CD4-positive, alpha-beta T cell (primary cell): Measurements from ENCODE around the gene SLC12A1. TPM values are rescaled to one million over a fixed set of nuclear protein-coding genes. Genes with fewer than 3 reads are reported as not detected.

Source experiments
- ATAC-seq: fragments of 200-7000 bp; cut with Tn5 transposase; one replicate; pipeline ENCODE4 v1.10.0; 2022; ENCODE audit warnings: mild to moderate bottlenecking; ENCODE audit not compliant: poor library complexity
- CTCF ChIA-PET: fragments of 350-600 bp; sonication (Branson Sonifier 250); formaldehyde crosslinking; loops from one replicate; lab custom pipeline; 2021; ENCODE audit warnings: antibody characterized with exemption, inconsistent platforms; lab: Charles Lee
- POLR2A ChIA-PET: fragments of 350-600 bp; sonication (Branson Sonifier 250); formaldehyde crosslinking; loops from one replicate; lab custom pipeline; 2021; ENCODE audit warnings: antibody characterized with exemption, inconsistent platforms; lab: Charles Lee
- DNase-seq, 14 experiments: peaks; one replicate each; pipeline ENCODE4 v3.0.0-alpha.2; 2013 to 2020; ENCODE audit warnings: mixed read lengths in 2 of 14
- H3K27ac ChIP-seq, 2 donors: one replicate each; pipeline versions ENCODE4 v1.5.1 to v1.7.0; 2013; ENCODE audit warnings: low read length in 2 of 2, low read depth in 1 of 2, mild to moderate bottlenecking in 1 of 2
- H3K27me3 ChIP-seq, 2 experiments: 1 replicate in 1 of 2; 2 replicates in 1 of 2; pipeline versions ENCODE4 v1.6.1 to v1.7.0; 2013; ENCODE audit warnings: low read length in 2 of 2, control low read depth in 1 of 2, mild to moderate bottlenecking in 1 of 2, moderate library complexity in 1 of 2; ENCODE audit not compliant: insufficient read depth in 2 of 2, control insufficient read depth in 1 of 2
- H3K36me3 ChIP-seq: one replicate; pipeline ENCODE4 v1.6.1; 2013; ENCODE audit warnings: low read length, control low read depth; ENCODE audit not compliant: insufficient read depth
- H3K4me1 ChIP-seq: one replicate; pipeline ENCODE4 v1.6.1; 2013; ENCODE audit warnings: low read length, control low read depth; ENCODE audit not compliant: insufficient read depth
- H3K4me3 ChIP-seq: one replicate; pipeline ENCODE4 v1.5.1; 2013; ENCODE audit warnings: mild to moderate bottlenecking, low read length, moderate library complexity
- H3K9me3 ChIP-seq, 2 experiments: 1 replicate in 1 of 2; 2 replicates in 1 of 2; pipeline versions ENCODE4 v1.6.1 to v1.7.0; 2013; ENCODE audit warnings: low read length in 2 of 2, mild to moderate bottlenecking in 2 of 2, control low read depth in 1 of 2, moderate library complexity in 1 of 2; ENCODE audit not compliant: control insufficient read depth in 1 of 2, insufficient read depth in 1 of 2
- H3K27ac Mint-ChIP-seq: one replicate; pipeline ENCODE4 v1.8.0; 2020; ENCODE audit warnings: mixed read lengths
- H3K27me3 Mint-ChIP-seq: one replicate; pipeline ENCODE4 v1.8.0; 2021; ENCODE audit warnings: mixed read lengths
- H3K36me3 Mint-ChIP-seq: one replicate; pipeline ENCODE4 v1.8.0; 2021; ENCODE audit warnings: low read depth, mixed read lengths
- H3K4me1 Mint-ChIP-seq: one replicate; pipeline ENCODE4 v1.8.0; 2021; ENCODE audit warnings: low read depth, mixed read lengths
- H3K4me3 Mint-ChIP-seq: one replicate; pipeline ENCODE4 v1.8.0; 2020; ENCODE audit warnings: mild to moderate bottlenecking, mixed read lengths
- H3K9me3 Mint-ChIP-seq: one replicate; pipeline ENCODE4 v1.8.0; 2020; ENCODE audit warnings: mixed read lengths
- intact Hi-C, 2 experiments: fragments of 100-400 bp; cut with DNase I in 1 of 2; cut with micrococcal nuclease in 1 of 2; formaldehyde crosslinking; loops; one replicate each; pipeline versions ENCODE4 v1.15.1 to v1.9.0; 2023 to 2025; cut with DNase I, micrococcal nuclease
- total RNA-seq, 174 experiments: library from RNA in 2 of 174; stranded (reverse) in 2 of 174; gene quantifications; one replicate each; pipeline ENCODE4 v1.2.3 and lab custom pipeline; 2021 to 2026
- TF ChIP-seq, protein P1 (sequence below): fragments of 200-600 bp; IDR thresholded peaks from one replicate; pipeline ENCODE4 v1.8.0; 2022; ENCODE audit warnings: antibody characterized with exemption, mild to moderate bottlenecking

SLC12A1 gene
- total RNA-seq, 2 experiments from 2014 or later, result not detected

GRCh38 chr15:48175126-48175525 is 31.0 kb upstream of the SLC12A1 start:
- Histone ChIP-seq H3K4me3 (no peak overlapping the region), H3K36me3 (no peaks in the 10 kb centered on the region), H3K27me3 (no peaks in the 10 kb centered on the region), H3K4me1 (peaks cover 3% of the 10 kb centered on the region), H3K9me3 (no peaks in the 10 kb centered on the region), H3K27ac (no peak overlapping the region)
- Mint-ChIP-seq H3K27me3 (no peaks in the 10 kb centered on the region), H3K27ac (no peak overlapping the region), H3K36me3 (peaks cover 11% of the 10 kb centered on the region), H3K4me1 (peaks cover 31% of the 10 kb centered on the region), H3K4me3 (no peak overlapping the region), H3K9me3 (no peaks in the 10 kb centered on the region)
- ChIA-PET POLR2A (no interaction called here), CTCF (no interaction called here)
- DNase-seq, result no peak
- TF ChIP-seq, protein P1, sequence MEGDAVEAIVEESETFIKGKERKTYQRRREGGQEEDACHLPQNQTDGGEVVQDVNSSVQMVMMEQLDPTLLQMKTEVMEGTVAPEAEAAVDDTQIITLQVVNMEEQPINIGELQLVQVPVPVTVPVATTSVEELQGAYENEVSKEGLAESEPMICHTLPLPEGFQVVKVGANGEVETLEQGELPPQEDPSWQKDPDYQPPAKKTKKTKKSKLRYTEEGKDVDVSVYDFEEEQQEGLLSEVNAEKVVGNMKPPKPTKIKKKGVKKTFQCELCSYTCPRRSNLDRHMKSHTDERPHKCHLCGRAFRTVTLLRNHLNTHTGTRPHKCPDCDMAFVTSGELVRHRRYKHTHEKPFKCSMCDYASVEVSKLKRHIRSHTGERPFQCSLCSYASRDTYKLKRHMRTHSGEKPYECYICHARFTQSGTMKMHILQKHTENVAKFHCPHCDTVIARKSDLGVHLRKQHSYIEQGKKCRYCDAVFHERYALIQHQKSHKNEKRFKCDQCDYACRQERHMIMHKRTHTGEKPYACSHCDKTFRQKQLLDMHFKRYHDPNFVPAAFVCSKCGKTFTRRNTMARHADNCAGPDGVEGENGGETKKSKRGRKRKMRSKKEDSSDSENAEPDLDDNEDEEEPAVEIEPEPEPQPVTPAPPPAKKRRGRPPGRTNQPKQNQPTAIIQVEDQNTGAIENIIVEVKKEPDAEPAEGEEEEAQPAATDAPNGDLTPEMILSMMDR, result no peak
- no peak for ATAC-seq
- intact Hi-C loops, result no loop called here

DNA sequence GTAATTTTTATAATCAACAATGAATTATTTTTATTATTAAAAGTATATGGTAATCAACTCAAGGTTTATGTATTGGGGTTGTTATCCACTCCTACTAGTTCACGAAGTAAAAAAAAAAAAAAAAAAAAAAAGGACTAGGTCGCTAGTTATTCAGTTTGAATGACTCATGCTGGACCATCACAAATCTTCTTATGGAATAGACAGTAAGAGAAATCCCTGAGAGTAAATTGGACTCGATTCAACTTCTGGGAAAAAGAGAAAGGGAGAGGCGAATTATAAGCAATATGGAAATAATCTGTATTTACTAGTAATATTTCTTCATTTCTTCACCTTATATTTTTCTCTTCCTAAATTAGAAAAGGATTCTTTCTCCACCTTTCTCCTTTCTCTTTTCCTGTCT is 30.0 kb upstream of the SLC12A1 start:
- no peak overlapping the region for H3K4me3 ChIP-seq
- ATAC-seq (no peak), DNase-seq (no peak)
- ChIA-PET POLR2A (no interaction called here), CTCF (no interaction called here)
- Mint-ChIP-seq H3K4me1 (peaks cover 31% of the 10 kb centered on the region), H3K9me3 (no peaks in the 10 kb centered on the region), H3K4me3 (no peak overlapping the region), H3K27me3 (peaks cover 2% of the 10 kb centered on the region), H3K27ac (no peak overlapping the region), H3K36me3 (peaks cover 11% of the 10 kb centered on the region)
- peaks cover 3% of the 10 kb centered on the region for H3K4me1 ChIP-seq
- H3K9me3 ChIP-seq, result no peaks in the 10 kb centered on the region
- H3K27ac ChIP-seq, result no peak overlapping the region
- H3K36me3 ChIP-seq, result no peaks in the 10 kb centered on the region
- TF ChIP-seq, protein P1, result no peak
- intact Hi-C loops, result no loop called here
- H3K27me3 ChIP-seq, result peaks cover under 1 to 2% of the 10 kb centered on the region in 2 experiments

GRCh38 chr15:48176957-48177356 is 29.1 kb upstream of the SLC12A1 start:
- DNase-seq (no peak), ATAC-seq (no peak)
- ChIA-PET CTCF (no interaction called here), POLR2A (interaction anchor here (0.9 to 2.2 kb wide), 2 partner anchors 36 to 154 kb away, joined by 6 to 10 read pairs; partner anchors contain the start of gene DUT)
- peaks cover 3 to 5% of the 10 kb centered on the region in 2 experiments for H3K27me3 ChIP-seq
- TF ChIP-seq, protein P1, result no peak
- Mint-ChIP-seq H3K36me3 (peaks cover 11% of the 10 kb centered on the region), H3K9me3 (no peaks in the 10 kb centered on the region), H3K4me3 (peak overlapping the region; percentile 99), H3K27me3 (peaks cover 6% of the 10 kb centered on the region), H3K4me1 (peaks cover 31% of the 10 kb centered on the region), H3K27ac (peak overlapping the region; percentile 87)
- H3K27ac ChIP-seq, result no peak overlapping the region
- H3K9me3 ChIP-seq, result no peaks in the 10 kb centered on the region
- peak overlapping the region; percentile 55 for H3K4me3 ChIP-seq
- H3K4me1 ChIP-seq, result peaks cover 3% of the 10 kb centered on the region
- intact Hi-C loops, result no loop called here
- H3K36me3 ChIP-seq, result no peaks in the 10 kb centered on the region
